ENCODE measurements around the gene FAM227A.

FAM227A gene

GRCh38 chr22:38638728-38639127, 17.5 kb downstream of the FAM227A start:
- H3K27me3 ChIP-seq (ENCODE audit: insufficient read depth, insufficient read length), result no peaks in the 10 kb centered on the region
- no peaks in the 10 kb centered on the region for H3K9me3 ChIP-seq (ENCODE audit: insufficient read depth, low read length)
- TF ChIP-seq SUZ12 (IDR thresholded peaks at IDR 0.05; ENCODE audit: extremely low read depth, insufficient read depth, insufficient read length), result no peak
- no peak for TF ChIP-seq YY1 (IDR thresholded peaks at IDR 0.05; ENCODE audit: insufficient read depth, insufficient read length)
- no peak for TF ChIP-seq ZNF274 (IDR thresholded peaks at IDR 0.05; ENCODE audit: low read depth, low read length)
- no peaks in the 10 kb centered on the region for H3K4me1 ChIP-seq (ENCODE audit: insufficient read depth, insufficient read length)
- H3K9ac ChIP-seq (ENCODE audit: insufficient read length, low read depth), result no peak overlapping the region
- H3K36me3 ChIP-seq (ENCODE audit: insufficient read depth, insufficient read length, low read length), result peaks cover 19% of the 10 kb centered on the region
- H3K4me3 ChIP-seq (ENCODE audit: insufficient read length, low read depth), result no peak overlapping the region
- DNase-seq (ENCODE audit: low read depth, low spot score), result no peak

GRCh38 chr22:38638216-38638615, 18.0 kb downstream of the FAM227A start:
- Histone ChIP-seq H3K36me3 (ENCODE audit: insufficient read depth, insufficient read length, low read length) (peaks cover 19% of the 10 kb centered on the region), H3K4me1 (ENCODE audit: insufficient read depth, insufficient read length) (no peaks in the 10 kb centered on the region), H3K9ac (ENCODE audit: insufficient read length, low read depth) (no peak overlapping the region), H3K4me3 (ENCODE audit: insufficient read length, low read depth) (no peak overlapping the region), H3K9me3 (ENCODE audit: insufficient read depth, low read length) (no peaks in the 10 kb centered on the region), H3K27me3 (ENCODE audit: insufficient read depth, insufficient read length) (no peaks in the 10 kb centered on the region)
- no peak for DNase-seq (ENCODE audit: low read depth, low spot score)
- TF ChIP-seq SUZ12 (IDR thresholded peaks at IDR 0.05; ENCODE audit: extremely low read depth, insufficient read depth, insufficient read length), result no peak
- TF ChIP-seq ZNF274 (IDR thresholded peaks at IDR 0.05; ENCODE audit: low read depth, low read length), result no peak
- TF ChIP-seq YY1 (IDR thresholded peaks at IDR 0.05; ENCODE audit: insufficient read depth, insufficient read length), result no peak

- Histone ChIP-seq H3K9ac (ENCODE audit: insufficient read length, low read depth) (no peak overlapping the region), H3K9me3 (ENCODE audit: insufficient read depth, low read length) (no peaks in the 10 kb centered on the region), H3K4me3 (ENCODE audit: insufficient read length, low read depth) (no peak overlapping the region), H3K4me1 (ENCODE audit: insufficient read depth, insufficient read length) (no peaks in the 10 kb centered on the region), H3K36me3 (ENCODE audit: insufficient read depth, insufficient read length, low read length) (peaks cover 16% of the 10 kb centered on the region), H3K27me3 (ENCODE audit: insufficient read depth, insufficient read length) (no peaks in the 10 kb centered on the region)
- no peak for DNase-seq (ENCODE audit: low read depth, low spot score)
- TF ChIP-seq ZNF274 (IDR thresholded peaks at IDR 0.05; ENCODE audit: low read depth, low read length) (no peak), SUZ12 (IDR thresholded peaks at IDR 0.05; ENCODE audit: extremely low read depth, insufficient read depth, insufficient read length) (no peak), YY1 (IDR thresholded peaks at IDR 0.05; ENCODE audit: insufficient read depth, insufficient read length) (no peak)
These were observed 23.7 kb downstream of the FAM227A start for GRCh38 chr22:38632528-38632927.

GRCh38 chr22:38631724-38632123, 24.5 kb downstream of the FAM227A start:
- Histone ChIP-seq H3K36me3 (ENCODE audit: insufficient read depth, insufficient read length, low read length) (peaks cover 13% of the 10 kb centered on the region), H3K9me3 (ENCODE audit: insufficient read depth, low read length) (no peaks in the 10 kb centered on the region), H3K4me1 (ENCODE audit: insufficient read depth, insufficient read length) (no peaks in the 10 kb centered on the region), H3K9ac (ENCODE audit: insufficient read length, low read depth) (no peak overlapping the region), H3K4me3 (ENCODE audit: insufficient read length, low read depth) (no peak overlapping the region), H3K27me3 (ENCODE audit: insufficient read depth, insufficient read length) (no peaks in the 10 kb centered on the region)
- DNase-seq (ENCODE audit: low read depth, low spot score), result no peak
- TF ChIP-seq SUZ12 (IDR thresholded peaks at IDR 0.05; ENCODE audit: extremely low read depth, insufficient read depth, insufficient read length) (no peak), ZNF274 (IDR thresholded peaks at IDR 0.05; ENCODE audit: low read depth, low read length) (no peak)

- Histone ChIP-seq H3K27me3 (ENCODE audit: insufficient read depth, insufficient read length) (no peaks in the 10 kb centered on the region), H3K9ac (ENCODE audit: insufficient read length, low read depth) (no peak overlapping the region), H3K9me3 (ENCODE audit: insufficient read depth, low read length) (no peaks in the 10 kb centered on the region), H3K4me3 (ENCODE audit: insufficient read length, low read depth) (no peak overlapping the region), H3K4me1 (ENCODE audit: insufficient read depth, insufficient read length) (no peaks in the 10 kb centered on the region), H3K36me3 (ENCODE audit: insufficient read depth, insufficient read length, low read length) (peaks cover 3% of the 10 kb centered on the region)
- DNase-seq (ENCODE audit: low read depth, low spot score), result no peak
- TF ChIP-seq YY1 (IDR thresholded peaks at IDR 0.05; ENCODE audit: insufficient read depth, insufficient read length) (no peak), SUZ12 (IDR thresholded peaks at IDR 0.05; ENCODE audit: extremely low read depth, insufficient read depth, insufficient read length) (no peak), ZNF274 (IDR thresholded peaks at IDR 0.05; ENCODE audit: low read depth, low read length) (no peak)
These were observed 27.1 kb downstream of the FAM227A start for GRCh38 chr22:38629108-38629507.

GRCh38 chr22:38628444-38628843, 27.7 kb downstream of the FAM227A start:
- no peaks in the 10 kb centered on the region for H3K9me3 ChIP-seq (ENCODE audit: insufficient read depth, low read length)
- no peaks in the 10 kb centered on the region for H3K27me3 ChIP-seq (ENCODE audit: insufficient read depth, insufficient read length)
- DNase-seq (ENCODE audit: low read depth, low spot score), result no peak
- no peaks in the 10 kb centered on the region for H3K4me1 ChIP-seq (ENCODE audit: insufficient read depth, insufficient read length)
- peaks cover 3% of the 10 kb centered on the region for H3K36me3 ChIP-seq (ENCODE audit: insufficient read depth, insufficient read length, low read length)
- no peak overlapping the region for H3K9ac ChIP-seq (ENCODE audit: insufficient read length, low read depth)
- H3K4me3 ChIP-seq (ENCODE audit: insufficient read length, low read depth), result no peak overlapping the region
- TF ChIP-seq YY1 (IDR thresholded peaks at IDR 0.05; ENCODE audit: insufficient read depth, insufficient read length) (no peak), ZNF274 (IDR thresholded peaks at IDR 0.05; ENCODE audit: low read depth, low read length) (no peak), SUZ12 (IDR thresholded peaks at IDR 0.05; ENCODE audit: extremely low read depth, insufficient read depth, insufficient read length) (no peak)

GRCh38 chr22:38623351-38623750, 32.8 kb downstream of the FAM227A start:
- Histone ChIP-seq H3K9me3 (ENCODE audit: insufficient read depth, low read length) (peaks cover 5% of the 10 kb centered on the region; the same call in 1 of the 2 replicates), H3K4me3 (ENCODE audit: insufficient read length, low read depth) (no peak overlapping the region), H3K27me3 (ENCODE audit: insufficient read depth, insufficient read length) (no peaks in the 10 kb centered on the region), H3K4me1 (ENCODE audit: insufficient read depth, insufficient read length) (no peaks in the 10 kb centered on the region), H3K36me3 (ENCODE audit: insufficient read depth, insufficient read length, low read length) (peaks cover 16% of the 10 kb centered on the region), H3K9ac (ENCODE audit: insufficient read length, low read depth) (no peak overlapping the region)
- TF ChIP-seq YY1 (IDR thresholded peaks at IDR 0.05; ENCODE audit: insufficient read depth, insufficient read length) (no peak), SUZ12 (IDR thresholded peaks at IDR 0.05; ENCODE audit: extremely low read depth, insufficient read depth, insufficient read length) (no peak), ZNF274 (IDR thresholded peaks at IDR 0.05; ENCODE audit: low read depth, low read length) (no peak)
- no peak for DNase-seq (ENCODE audit: low read depth, low spot score)
